Measurements from ENCODE around the gene MLN.

MLN gene

DNA sequence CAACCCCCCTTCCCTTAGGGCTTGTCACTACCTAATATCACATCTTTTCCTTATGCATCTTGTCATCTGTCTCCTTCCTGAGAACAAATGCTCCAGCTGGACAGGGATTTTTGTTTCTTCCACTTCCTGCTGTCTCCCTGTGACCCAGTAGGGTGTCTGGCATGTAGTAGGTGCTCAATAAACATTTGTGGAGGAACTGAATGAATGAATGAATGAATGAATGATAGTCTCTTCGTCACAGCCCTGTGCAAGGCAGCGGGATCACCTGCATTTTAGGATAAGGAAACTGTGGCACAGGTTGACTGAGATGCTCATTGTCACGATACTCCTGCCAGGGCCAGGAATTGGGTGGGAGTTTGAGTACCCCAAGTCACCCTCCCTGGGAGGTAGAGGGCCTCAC is 29.0 kb downstream of the MLN start:
- Histone ChIP-seq H2BK15ac (replicated peaks; ENCODE audit: low read depth) (no peak overlapping the region), H4K5ac (ENCODE audit: low read length) (no peak overlapping the region), H3K36me3 (ENCODE audit: control insufficient read depth, insufficient read depth, low read length) (peaks cover 18% of the 10 kb centered on the region), H3K4ac (ENCODE audit: low read depth, low read length) (no peak overlapping the region), H3K79me2 (ENCODE audit: control insufficient read depth, insufficient read depth, low read length) (no peaks in the 10 kb centered on the region), H3K4me1 (ENCODE audit: control insufficient read depth, low read depth, low read length) (peaks cover 17% of the 10 kb centered on the region), H3K56ac (ENCODE audit: low read length) (no peak overlapping the region), H3K18ac (ENCODE audit: low read length) (no peak overlapping the region), H3K9ac (ENCODE audit: low read length) (no peak overlapping the region), H2BK5ac (ENCODE audit: low read length) (no peak overlapping the region), H3K23ac (ENCODE audit: low read length) (no peak overlapping the region), H3K4me2 (ENCODE audit: low read length) (no peak overlapping the region), H4K8ac (ENCODE audit: low read depth, low read length) (no peak overlapping the region), H3K79me1 (ENCODE audit: low read length) (no peaks in the 10 kb centered on the region), H3K4me3 (ENCODE audit: low read length) (no peak overlapping the region), H3K27me3 (ENCODE audit: insufficient read depth, low read length, poor library complexity) (no peaks in the 10 kb centered on the region), H2AK5ac (ENCODE audit: low read length) (no peak overlapping the region), H2BK120ac (ENCODE audit: low read depth, low read length) (no peak overlapping the region), H3K27ac (ENCODE audit: low read depth, low read length) (no peak overlapping the region)
- DNase-seq = no peak
- no CpG with 5 or more reads among the region's 3 CpGs for WGBS (ENCODE audit: extremely low coverage, insufficient coverage, low lambda C conversion rate)

DNA sequence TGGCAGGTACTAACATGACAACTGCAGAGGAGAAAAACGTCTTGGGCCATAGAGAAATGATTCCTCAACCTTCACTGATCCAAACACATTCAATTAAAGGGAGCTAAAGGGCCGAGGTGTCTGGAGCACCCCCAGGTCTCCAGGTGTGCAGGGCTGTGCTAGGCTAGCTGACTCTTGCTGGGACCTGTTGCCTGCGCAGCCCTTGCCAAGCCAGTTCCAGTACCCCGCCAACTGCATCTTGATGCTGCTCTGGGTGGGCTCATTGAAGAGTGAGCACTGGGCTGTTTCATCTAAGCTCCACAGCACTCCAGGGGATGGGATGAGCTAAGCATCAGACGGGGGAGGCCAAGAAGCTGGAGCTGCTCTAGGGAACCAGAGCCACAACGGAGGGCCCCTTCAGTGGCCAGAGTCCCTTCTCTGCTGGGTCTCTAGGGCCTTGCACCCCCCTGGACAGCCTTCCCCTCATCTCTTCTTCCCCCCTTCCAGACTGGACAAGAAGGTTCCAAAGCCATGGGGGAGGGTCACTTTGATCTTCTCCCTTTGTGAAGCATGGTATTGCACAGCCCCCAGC is 30.8 kb downstream of the MLN start:
- Histone ChIP-seq H2AK5ac (ENCODE audit: low read length) (no peak overlapping the region), H3K27me3 (ENCODE audit: insufficient read depth, low read length, poor library complexity) (no peaks in the 10 kb centered on the region), H3K36me3 (ENCODE audit: control insufficient read depth, insufficient read depth, low read length) (peaks cover 18% of the 10 kb centered on the region), H3K4me1 (ENCODE audit: control insufficient read depth, low read depth, low read length) (peaks cover 7% of the 10 kb centered on the region), H3K79me1 (ENCODE audit: low read length) (no peaks in the 10 kb centered on the region), H2BK120ac (ENCODE audit: low read depth, low read length) (no peak overlapping the region), H3K4me2 (ENCODE audit: low read length) (no peak overlapping the region), H2BK5ac (ENCODE audit: low read length) (no peak overlapping the region), H3K4me3 (ENCODE audit: low read length) (no peak overlapping the region), H3K79me2 (ENCODE audit: control insufficient read depth, insufficient read depth, low read length) (no peaks in the 10 kb centered on the region), H4K8ac (ENCODE audit: low read depth, low read length) (no peak overlapping the region), H3K27ac (ENCODE audit: low read depth, low read length) (no peak overlapping the region), H3K23ac (ENCODE audit: low read length) (no peak overlapping the region), H3K9ac (ENCODE audit: low read length) (no peak overlapping the region), H3K56ac (ENCODE audit: low read length) (no peak overlapping the region), H4K5ac (ENCODE audit: low read length) (no peak overlapping the region), H3K18ac (ENCODE audit: low read length) (no peak overlapping the region), H3K4ac (ENCODE audit: low read depth, low read length) (no peak overlapping the region), H2BK15ac (replicated peaks; ENCODE audit: low read depth) (no peak overlapping the region)
- no CpG with 5 or more reads among the region's 6 CpGs for WGBS (ENCODE audit: extremely low coverage, insufficient coverage, low lambda C conversion rate)
- DNase-seq = no peak

DNA sequence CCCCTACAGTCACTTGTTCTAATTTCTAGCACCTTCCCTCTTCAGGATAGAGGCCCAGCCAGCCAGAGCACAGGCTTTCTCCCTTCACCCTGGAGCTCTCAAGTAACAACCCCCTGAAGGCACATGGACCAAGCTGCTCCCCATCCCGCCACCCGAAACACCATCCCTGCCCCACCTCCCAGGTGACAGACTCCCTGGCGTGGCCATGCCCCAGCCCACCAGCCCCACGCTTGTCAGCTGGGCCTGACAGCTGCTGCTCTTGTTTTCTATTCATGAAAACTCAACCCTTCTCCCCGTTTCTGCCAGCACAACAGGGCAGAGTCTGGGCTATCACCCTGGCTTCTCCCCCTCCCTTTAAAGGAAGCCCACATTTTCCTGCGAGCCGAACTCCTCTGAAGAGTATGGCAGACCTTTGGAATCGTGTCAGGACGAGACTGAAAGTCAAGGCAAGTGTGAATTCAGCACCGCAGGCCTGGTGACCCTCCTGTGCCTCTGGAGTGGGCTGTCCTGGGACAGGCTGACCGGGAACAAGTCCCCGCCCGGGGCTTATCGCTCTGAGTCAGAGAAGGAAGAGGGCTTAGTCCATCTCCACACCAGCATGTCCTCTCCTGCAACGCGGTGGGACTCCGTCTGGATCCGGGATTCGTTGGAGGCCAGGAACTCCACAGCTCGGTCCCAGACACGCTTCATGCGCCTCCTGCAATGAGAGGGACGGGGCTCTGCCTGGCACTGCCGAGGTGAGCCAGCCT is 31.5 kb downstream of the MLN start:
- Histone ChIP-seq H3K23ac (ENCODE audit: low read length) (no peak overlapping the region), H2AK5ac (ENCODE audit: low read length) (no peak overlapping the region), H3K56ac (ENCODE audit: low read length) (peak overlapping the region; percentile 81), H2BK120ac (ENCODE audit: low read depth, low read length) (no peak overlapping the region), H3K9ac (ENCODE audit: low read length) (peak overlapping the region; percentile 38), H4K8ac (ENCODE audit: low read depth, low read length) (no peak overlapping the region), H3K27me3 (ENCODE audit: insufficient read depth, low read length, poor library complexity) (no peaks in the 10 kb centered on the region), H4K5ac (ENCODE audit: low read length) (no peak overlapping the region), H3K4me3 (ENCODE audit: low read length) (no peak overlapping the region), H2BK5ac (ENCODE audit: low read length) (no peak overlapping the region), H3K79me1 (ENCODE audit: low read length) (no peaks in the 10 kb centered on the region), H3K18ac (ENCODE audit: low read length) (no peak overlapping the region), H3K4ac (ENCODE audit: low read depth, low read length) (no peak overlapping the region), H3K79me2 (ENCODE audit: control insufficient read depth, insufficient read depth, low read length) (no peaks in the 10 kb centered on the region), H3K4me2 (ENCODE audit: low read length) (no peak overlapping the region), H2BK15ac (replicated peaks; ENCODE audit: low read depth) (no peak overlapping the region), H3K27ac (ENCODE audit: low read depth, low read length) (peak overlapping the region; percentile 88), H3K36me3 (ENCODE audit: control insufficient read depth, insufficient read depth, low read length) (peaks cover 13% of the 10 kb centered on the region), H3K4me1 (ENCODE audit: control insufficient read depth, low read depth, low read length) (peaks cover 7% of the 10 kb centered on the region)
- no CpG with 5 or more reads among the region's 24 CpGs for WGBS (ENCODE audit: extremely low coverage, insufficient coverage, low lambda C conversion rate)
- no peak for DNase-seq

DNA sequence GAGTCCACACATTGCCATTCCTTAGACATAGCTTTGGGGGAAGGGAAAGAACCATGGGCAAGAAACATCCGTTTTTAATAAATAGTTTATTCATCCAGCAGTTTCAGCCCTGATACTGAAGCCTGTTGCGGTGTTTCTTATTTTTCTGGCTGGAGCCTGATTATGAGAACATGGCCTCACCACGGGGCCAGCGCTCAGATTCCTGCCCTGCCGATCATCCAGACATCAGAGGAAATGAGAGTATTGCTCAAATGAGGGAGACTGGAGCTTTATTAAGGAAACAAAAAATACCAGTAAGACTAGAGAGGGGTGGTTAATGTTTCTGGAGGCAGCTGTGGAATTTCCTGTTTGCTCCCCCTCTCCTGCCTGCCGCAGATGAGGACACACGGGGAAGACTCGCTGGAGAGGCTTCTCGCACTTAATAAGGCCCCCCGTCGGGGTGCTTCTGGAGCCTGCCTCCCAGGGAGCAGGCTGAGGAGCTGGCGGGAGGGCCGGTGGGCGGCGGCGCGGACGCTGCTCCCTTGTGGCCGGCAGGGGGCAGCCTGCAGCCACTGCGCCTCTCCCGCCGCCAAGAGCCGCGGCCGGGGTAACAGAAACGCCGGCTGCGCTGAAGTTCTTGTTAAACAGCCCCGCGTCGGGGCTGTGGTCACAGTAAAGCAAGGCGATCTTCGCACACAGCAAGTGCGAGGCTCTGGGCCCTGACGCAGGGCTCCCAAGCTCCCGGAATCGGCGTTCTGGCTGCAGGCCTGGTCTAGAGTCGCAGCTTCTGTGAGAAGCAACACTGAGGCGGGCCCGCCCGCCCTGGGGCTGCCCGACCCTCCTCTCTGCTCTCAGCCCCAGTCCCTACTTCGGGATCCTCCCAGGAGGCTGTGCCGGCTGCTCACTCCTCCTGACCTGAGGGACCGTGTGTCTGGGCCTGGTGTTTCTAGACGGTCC is 32.4 kb downstream of the MLN start:
- Histone ChIP-seq H3K4me1 (ENCODE audit: control insufficient read depth, low read depth, low read length) (peaks cover 7% of the 10 kb centered on the region), H3K79me1 (ENCODE audit: low read length) (no peaks in the 10 kb centered on the region), H3K27me3 (ENCODE audit: insufficient read depth, low read length, poor library complexity) (no peaks in the 10 kb centered on the region), H3K27ac (ENCODE audit: low read depth, low read length) (peak overlapping the region; percentile 90), H2BK5ac (ENCODE audit: low read length) (peak overlapping the region; percentile 7), H4K5ac (ENCODE audit: low read length) (no peak overlapping the region), H3K4me3 (ENCODE audit: low read length) (no peak overlapping the region), H3K56ac (ENCODE audit: low read length) (peak overlapping the region; percentile 81), H3K4ac (ENCODE audit: low read depth, low read length) (no peak overlapping the region), H3K18ac (ENCODE audit: low read length) (peak overlapping the region; percentile 11), H3K4me2 (ENCODE audit: low read length) (no peak overlapping the region), H3K23ac (ENCODE audit: low read length) (no peak overlapping the region), H3K79me2 (ENCODE audit: control insufficient read depth, insufficient read depth, low read length) (no peaks in the 10 kb centered on the region), H3K36me3 (ENCODE audit: control insufficient read depth, insufficient read depth, low read length) (peaks cover 6% of the 10 kb centered on the region), H2BK15ac (replicated peaks; ENCODE audit: low read depth) (no peak overlapping the region), H2BK120ac (ENCODE audit: low read depth, low read length) (peak overlapping the region; percentile 8), H4K8ac (ENCODE audit: low read depth, low read length) (no peak overlapping the region), H3K9ac (ENCODE audit: low read length) (peak overlapping the region; percentile 38), H2AK5ac (ENCODE audit: low read length) (no peak overlapping the region)
- DNase-seq = peak; percentile 96
- WGBS (ENCODE audit: extremely low coverage, insufficient coverage, low lambda C conversion rate) = no CpG with 5 or more reads among the region's 47 CpGs

DNA sequence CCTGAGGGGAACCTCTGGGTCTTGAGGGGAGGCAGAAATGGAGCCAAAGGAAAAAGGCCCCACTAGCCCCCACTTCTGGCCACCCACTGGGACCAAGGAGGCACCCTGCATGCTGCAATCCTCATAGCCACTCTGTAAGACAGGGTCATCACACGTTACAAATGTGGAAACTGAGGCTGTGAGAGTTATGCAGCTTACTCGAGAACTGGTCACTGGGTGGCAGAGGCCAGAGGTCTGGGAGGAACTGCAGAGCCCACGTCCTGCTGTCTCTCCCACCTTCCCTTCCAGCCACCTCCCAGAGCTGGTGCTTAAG is 33.0 kb downstream of the MLN start:
- no CpG with 5 or more reads among the region's 3 CpGs for WGBS (ENCODE audit: extremely low coverage, insufficient coverage, low lambda C conversion rate)
- Histone ChIP-seq H2BK120ac (ENCODE audit: low read depth, low read length) (peak overlapping the region; percentile 7), H3K36me3 (ENCODE audit: control insufficient read depth, insufficient read depth, low read length) (peaks cover 4% of the 10 kb centered on the region), H3K4me3 (ENCODE audit: low read length) (no peak overlapping the region), H2BK15ac (replicated peaks; ENCODE audit: low read depth) (no peak overlapping the region), H3K79me1 (ENCODE audit: low read length) (no peaks in the 10 kb centered on the region), H4K5ac (ENCODE audit: low read length) (no peak overlapping the region), H4K8ac (ENCODE audit: low read depth, low read length) (peak overlapping the region; percentile 69), H3K4ac (ENCODE audit: low read depth, low read length) (peak overlapping the region; percentile 44), H3K27me3 (ENCODE audit: insufficient read depth, low read length, poor library complexity) (no peaks in the 10 kb centered on the region), H2BK5ac (ENCODE audit: low read length) (peak overlapping the region; percentile 7), H3K18ac (ENCODE audit: low read length) (peak overlapping the region; percentile 11), H3K27ac (ENCODE audit: low read depth, low read length) (peak overlapping the region; percentile 90), H3K4me2 (ENCODE audit: low read length) (no peak overlapping the region), H3K9ac (ENCODE audit: low read length) (peak overlapping the region; percentile 2), H3K56ac (ENCODE audit: low read length) (peak overlapping the region; percentile 51), H2AK5ac (ENCODE audit: low read length) (no peak overlapping the region), H3K23ac (ENCODE audit: low read length) (no peak overlapping the region), H3K79me2 (ENCODE audit: control insufficient read depth, insufficient read depth, low read length) (no peaks in the 10 kb centered on the region), H3K4me1 (ENCODE audit: control insufficient read depth, low read depth, low read length) (peaks cover 7% of the 10 kb centered on the region)
- DNase-seq = no peak
